Measurements from ENCODE around the gene AVPR2.

Gene AVPR2

DNA sequence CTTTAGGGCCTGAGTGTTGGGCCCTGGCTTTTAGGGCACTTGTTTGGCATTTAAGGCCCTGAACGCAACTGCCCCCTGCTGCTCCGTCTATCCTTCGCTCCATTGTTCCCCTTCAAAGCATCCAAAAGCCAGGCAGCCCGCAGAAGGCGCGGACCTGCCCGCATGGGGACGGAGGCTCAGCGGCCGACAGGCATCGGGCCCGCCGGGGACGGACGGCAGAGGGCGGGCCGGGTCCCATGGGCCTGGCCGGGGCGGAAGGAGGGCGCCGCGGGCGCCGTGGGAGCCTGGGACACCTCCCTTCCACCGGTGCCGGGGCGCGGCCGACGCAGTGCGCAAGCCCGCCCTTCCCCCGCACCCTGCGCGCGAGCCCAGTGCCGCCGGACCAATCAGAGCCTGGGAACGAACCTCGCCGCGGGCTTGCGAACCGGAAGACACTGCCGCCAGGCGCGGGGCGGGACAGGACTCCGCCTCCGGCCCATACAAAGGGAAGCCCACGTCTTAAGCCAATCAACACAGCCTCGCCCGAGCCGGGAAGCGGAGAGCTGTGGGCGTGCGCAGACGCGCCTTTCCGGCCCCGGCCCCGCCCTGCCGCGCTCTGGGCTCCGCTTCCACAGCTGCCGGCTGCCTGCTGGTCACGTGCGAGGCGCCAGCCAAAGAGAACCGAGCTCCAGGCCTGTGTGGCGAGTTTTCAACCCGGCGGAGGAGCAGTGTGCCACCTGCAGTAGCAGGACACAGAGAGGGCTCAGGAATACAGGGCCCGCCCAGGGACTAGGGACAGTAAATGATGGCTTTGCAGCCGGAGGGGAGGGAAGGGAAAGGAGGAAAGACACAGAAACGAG is 23.7 kb downstream of the AVPR2 start (continued):
- TF ChIP-seq INSM2 (tag by site-specific recombination; IDR thresholded peaks at IDR 0.05): no peak
- peak; percentile 72 for TF ChIP-seq IKZF3 (tag by site-specific recombination; IDR thresholded peaks at IDR 0.05)
- peak; percentile 72; the same call in 1 of the 2 replicates for TF ChIP-seq GLIS2 (tag by site-specific recombination; IDR thresholded peaks at IDR 0.05)
- TF ChIP-seq ZNF561 (tag by site-specific recombination; IDR thresholded peaks at IDR 0.05; ENCODE audit: borderline replicate concordance): peak; percentile 95
- TF ChIP-seq, protein P1, sequence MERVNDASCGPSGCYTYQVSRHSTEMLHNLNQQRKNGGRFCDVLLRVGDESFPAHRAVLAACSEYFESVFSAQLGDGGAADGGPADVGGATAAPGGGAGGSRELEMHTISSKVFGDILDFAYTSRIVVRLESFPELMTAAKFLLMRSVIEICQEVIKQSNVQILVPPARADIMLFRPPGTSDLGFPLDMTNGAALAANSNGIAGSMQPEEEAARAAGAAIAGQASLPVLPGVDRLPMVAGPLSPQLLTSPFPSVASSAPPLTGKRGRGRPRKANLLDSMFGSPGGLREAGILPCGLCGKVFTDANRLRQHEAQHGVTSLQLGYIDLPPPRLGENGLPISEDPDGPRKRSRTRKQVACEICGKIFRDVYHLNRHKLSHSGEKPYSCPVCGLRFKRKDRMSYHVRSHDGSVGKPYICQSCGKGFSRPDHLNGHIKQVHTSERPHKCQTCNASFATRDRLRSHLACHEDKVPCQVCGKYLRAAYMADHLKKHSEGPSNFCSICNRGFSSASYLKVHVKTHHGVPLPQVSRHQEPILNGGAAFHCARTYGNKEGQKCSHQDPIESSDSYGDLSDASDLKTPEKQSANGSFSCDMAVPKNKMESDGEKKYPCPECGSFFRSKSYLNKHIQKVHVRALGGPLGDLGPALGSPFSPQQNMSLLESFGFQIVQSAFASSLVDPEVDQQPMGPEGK (tag by site-specific recombination; IDR thresholded peaks at IDR 0.05): peak; percentile 28
- peak; percentile 79 for TF ChIP-seq ZNF335 (tag by site-specific recombination; conservative IDR thresholded peaks at IDR 0.05)
- no peak for TF ChIP-seq ZFP41 (tag by site-specific recombination; IDR thresholded peaks at IDR 0.05; ENCODE audit: borderline replicate concordance)
- TF ChIP-seq SP7 (tag by site-specific recombination; IDR thresholded peaks at IDR 0.05): peak; percentile 55; the same call in 1 of the 2 replicates
- TF ChIP-seq ZBTB8A (tag by site-specific recombination; IDR thresholded peaks at IDR 0.05): peak; percentile 97
- TF ChIP-seq ZNF23 (tag by site-specific recombination; IDR thresholded peaks at IDR 0.05; ENCODE audit: borderline replicate concordance): no peak
- TF ChIP-seq ZNF629 (tag by site-specific recombination; IDR thresholded peaks at IDR 0.05): peak; percentile 20; the same call in 1 of the 2 replicates
- TF ChIP-seq, protein P2, sequence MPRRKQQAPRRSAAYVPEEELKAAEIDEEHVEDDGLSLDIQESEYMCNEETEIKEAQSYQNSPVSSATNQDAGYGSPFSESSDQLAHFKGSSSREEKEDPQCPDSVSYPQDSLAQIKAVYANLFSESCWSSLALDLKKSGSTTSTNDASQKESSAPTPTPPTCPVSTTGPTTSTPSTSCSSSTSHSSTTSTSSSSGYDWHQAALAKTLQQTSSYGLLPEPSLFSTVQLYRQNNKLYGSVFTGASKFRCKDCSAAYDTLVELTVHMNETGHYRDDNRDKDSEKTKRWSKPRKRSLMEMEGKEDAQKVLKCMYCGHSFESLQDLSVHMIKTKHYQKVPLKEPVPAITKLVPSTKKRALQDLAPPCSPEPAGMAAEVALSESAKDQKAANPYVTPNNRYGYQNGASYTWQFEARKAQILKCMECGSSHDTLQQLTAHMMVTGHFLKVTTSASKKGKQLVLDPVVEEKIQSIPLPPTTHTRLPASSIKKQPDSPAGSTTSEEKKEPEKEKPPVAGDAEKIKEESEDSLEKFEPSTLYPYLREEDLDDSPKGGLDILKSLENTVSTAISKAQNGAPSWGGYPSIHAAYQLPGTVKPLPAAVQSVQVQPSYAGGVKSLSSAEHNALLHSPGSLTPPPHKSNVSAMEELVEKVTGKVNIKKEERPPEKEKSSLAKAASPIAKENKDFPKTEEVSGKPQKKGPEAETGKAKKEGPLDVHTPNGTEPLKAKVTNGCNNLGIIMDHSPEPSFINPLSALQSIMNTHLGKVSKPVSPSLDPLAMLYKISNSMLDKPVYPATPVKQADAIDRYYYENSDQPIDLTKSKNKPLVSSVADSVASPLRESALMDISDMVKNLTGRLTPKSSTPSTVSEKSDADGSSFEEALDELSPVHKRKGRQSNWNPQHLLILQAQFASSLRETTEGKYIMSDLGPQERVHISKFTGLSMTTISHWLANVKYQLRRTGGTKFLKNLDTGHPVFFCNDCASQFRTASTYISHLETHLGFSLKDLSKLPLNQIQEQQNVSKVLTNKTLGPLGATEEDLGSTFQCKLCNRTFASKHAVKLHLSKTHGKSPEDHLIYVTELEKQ (tag by site-specific recombination; IDR thresholded peaks at IDR 0.05; ENCODE audit: borderline replicate concordance): no peak
- peak; percentile 71; the same call in 1 of the 2 replicates for TF ChIP-seq ZNF596 (tag by site-specific recombination; IDR thresholded peaks at IDR 0.05)
- no peak for TF ChIP-seq ZNF610 (tag by site-specific recombination; IDR thresholded peaks at IDR 0.05; ENCODE audit: borderline replicate concordance)
- no peak for TF ChIP-seq ZNF658 (tag by site-specific recombination; IDR thresholded peaks at IDR 0.05)
- TF ChIP-seq SP2 (tag by site-specific recombination; IDR thresholded peaks at IDR 0.05): peak; percentile 100
- peak; percentile 95 for TF ChIP-seq KLF1 (tag by site-specific recombination; IDR thresholded peaks at IDR 0.05)
- TF ChIP-seq GFI1B (tag by site-specific recombination; IDR thresholded peaks at IDR 0.05): no peak
- TF ChIP-seq ZBTB20 (tag by site-specific recombination; IDR thresholded peaks at IDR 0.05): peak; percentile 94
- TF ChIP-seq KLF8 (tag by site-specific recombination; IDR thresholded peaks at IDR 0.05): peak; percentile 98
- TF ChIP-seq ZNF624 (tag by site-specific recombination; IDR thresholded peaks at IDR 0.05): no peak
- peak; percentile 31; the same call in 1 of the 2 replicates for TF ChIP-seq ZNF843 (tag by site-specific recombination; IDR thresholded peaks at IDR 0.05)
- peak; percentile 19 for TF ChIP-seq ZNF341 (tag by site-specific recombination; IDR thresholded peaks at IDR 0.05; ENCODE audit: low read depth)
- TF ChIP-seq ZBTB1 (tag by site-specific recombination; IDR thresholded peaks at IDR 0.05): no peak
- peak; percentile 92 for TF ChIP-seq ZSCAN30 (tag by site-specific recombination; IDR thresholded peaks at IDR 0.05)
- no peak for TF ChIP-seq ZNF654 (tag by site-specific recombination; IDR thresholded peaks at IDR 0.05; ENCODE audit: low read depth)
- no peak for TF ChIP-seq HOXD13 (CRISPR knock-in tag; IDR thresholded peaks at IDR 0.05; ENCODE audit: borderline replicate concordance)
- no peak for TF ChIP-seq SETDB1 (IDR thresholded peaks at IDR 0.05; ENCODE audit: insufficient read length, low read length)
- no peak for TF ChIP-seq ZNF362 (tag by site-specific recombination; IDR thresholded peaks at IDR 0.05)
- TF ChIP-seq, protein P3, sequence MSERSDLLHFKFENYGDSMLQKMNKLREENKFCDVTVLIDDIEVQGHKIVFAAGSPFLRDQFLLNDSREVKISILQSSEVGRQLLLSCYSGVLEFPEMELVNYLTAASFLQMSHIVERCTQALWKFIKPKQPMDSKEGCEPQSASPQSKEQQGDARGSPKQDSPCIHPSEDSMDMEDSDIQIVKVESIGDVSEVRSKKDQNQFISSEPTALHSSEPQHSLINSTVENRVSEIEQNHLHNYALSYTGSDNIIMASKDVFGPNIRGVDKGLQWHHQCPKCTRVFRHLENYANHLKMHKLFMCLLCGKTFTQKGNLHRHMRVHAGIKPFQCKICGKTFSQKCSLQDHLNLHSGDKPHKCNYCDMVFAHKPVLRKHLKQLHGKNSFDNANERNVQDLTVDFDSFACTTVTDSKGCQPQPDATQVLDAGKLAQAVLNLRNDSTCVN (tag by site-specific recombination; optimal IDR thresholded peaks at IDR 0.05): peak; percentile 98
- TF ChIP-seq ZBTB17 (tag by site-specific recombination; IDR thresholded peaks at IDR 0.05): peak; percentile 100
